Thyroid gland (tissue), 4 donors: ENCODE data around the gene ERF. TPM values are rescaled to one million over a fixed set of nuclear protein-coding genes. Genes with fewer than 3 reads are reported as not detected.

ENCODE experiments used
- DNase-seq, 2 donors: peaks; one replicate each; pipeline ENCODE4 v3.0.0-alpha.2; 2019
- H3K27ac ChIP-seq, 3 donors: fragments of 200-600 bp; sonication (generic); 1 replicate in 2 of 3; 2 replicates in 1 of 3; pipeline ENCODE4 v1.5.1; 2016 to 2019; ENCODE audit warnings: mild to moderate bottlenecking in 1 of 3, moderate library complexity in 1 of 3
- H3K27me3 ChIP-seq: fragments of 200-600 bp; sonication (generic); one replicate; pipeline ENCODE4 v1.5.1; 2019
- H3K36me3 ChIP-seq, 2 donors: fragments of 200-600 bp; sonication (generic); one replicate each; pipeline ENCODE4 v1.5.1; 2016 to 2019
- H3K4me1 ChIP-seq, 2 donors: fragments of 200-600 bp; sonication (generic); one replicate each; pipeline ENCODE4 v1.5.1; 2017 to 2019
- H3K4me3 ChIP-seq, 3 donors: fragments of 200-600 bp; sonication (generic); replicated peaks in 1 of 3; 1 replicate in 2 of 3; 2 replicates in 1 of 3; pipeline ENCODE4 v1.5.1; 2016; ENCODE audit warnings: mild to moderate bottlenecking in 1 of 3
- H3K9me3 ChIP-seq: fragments of 200-600 bp; sonication (generic); one replicate; pipeline ENCODE4 v1.5.1; 2017
- POLR2A ChIP-seq, 2 donors: fragments of 450-650 bp; IDR thresholded peaks; one replicate each; pipeline ENCODE4 v1.6.1; 2017; ENCODE audit warnings: antibody characterized with exemption in 2 of 2, mild to moderate bottlenecking in 2 of 2, moderate library complexity in 1 of 2
- WGBS, 2 donors: methylation state at CpG; one replicate each; pipeline ENCODE4 v1.1.5; 2017; 5-methylcytosine and 5-hydroxymethylcytosine counted together
- intact Hi-C: fragments of 100-400 bp; cut with DNase I; formaldehyde crosslinking; loops from one replicate; pipeline ENCODE4 v1.15.1; 2023
- total RNA-seq, 4 donors: library from RNA; depleted of rRNA; stranded (reverse); fragments of >200 nt; gene quantifications; one replicate each; pipeline ENCODE4 v1.2.3, GENCODE V29; 2016
- TF ChIP-seq, protein P1 (sequence below), 6 experiments: fragments of 200-600 bp in 3 of 6; fragments of 450-650 bp in 3 of 6; sonication (generic) in 3 of 6; IDR thresholded peaks; one replicate each; pipeline ENCODE4 v1.5.1; 2016 to 2019; ENCODE audit warnings: antibody characterized with exemption in 6 of 6, mild to moderate bottlenecking in 2 of 6, inconsistent platforms in 1 of 6, moderate library complexity in 1 of 6

The ERF gene
- total RNA-seq, 4 donors from 2014 or later, result 27.5 to 50.2 (median 39.2) TPM

DNA sequence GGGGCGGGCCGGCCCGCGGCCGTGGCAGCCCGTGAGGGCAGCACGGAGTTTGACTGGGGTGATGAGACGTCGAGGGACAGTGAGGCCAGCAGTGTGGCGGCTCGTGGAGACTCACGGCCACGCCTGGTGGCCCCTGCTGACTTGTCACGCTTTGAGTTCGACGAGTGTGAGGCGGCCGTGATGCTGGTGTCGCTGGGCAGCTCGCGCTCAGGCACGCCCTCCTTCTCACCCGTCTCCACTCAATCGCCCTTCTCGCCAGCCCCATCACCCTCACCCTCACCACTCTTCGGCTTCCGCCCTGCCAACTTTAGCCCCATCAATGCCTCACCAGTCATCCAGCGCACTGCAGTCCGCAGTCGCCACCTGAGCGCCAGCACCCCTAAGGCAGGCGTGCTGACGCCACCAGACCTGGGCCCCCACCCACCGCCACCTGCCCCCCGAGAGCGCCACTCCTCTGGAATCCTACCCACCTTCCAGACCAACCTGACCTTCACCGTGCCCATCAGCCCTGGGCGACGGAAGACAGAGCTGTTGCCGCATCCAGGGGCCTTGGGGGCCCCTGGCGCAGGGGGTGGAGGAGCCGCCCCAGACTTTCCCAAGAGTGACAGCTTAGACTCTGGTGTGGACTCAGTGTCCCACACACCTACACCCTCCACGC is 18.6 kb upstream of the ERF start:
- DNase-seq, result no peak

DNA sequence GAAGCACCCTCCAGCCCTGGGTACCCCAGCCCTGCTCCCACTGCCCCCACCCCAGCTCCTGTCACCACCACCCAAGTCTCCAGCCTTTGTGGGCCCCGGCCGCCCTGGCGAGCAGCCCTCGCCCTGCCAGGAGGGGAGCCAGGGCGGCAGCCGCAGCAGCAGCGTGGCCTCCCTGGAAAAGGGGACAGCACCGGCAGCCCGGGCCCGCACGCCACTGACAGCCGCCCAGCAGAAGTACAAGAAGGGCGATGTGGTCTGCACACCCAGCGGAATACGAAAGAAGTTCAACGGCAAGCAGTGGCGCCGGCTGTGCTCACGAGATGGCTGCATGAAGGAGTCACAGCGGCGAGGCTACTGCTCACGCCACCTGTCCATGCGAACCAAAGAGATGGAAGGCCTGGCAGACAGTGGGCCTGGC is 18.1 kb upstream of the ERF start:
- no peak for DNase-seq
- Histone ChIP-seq H3K4me1 (peaks cover 16 to 32% of the 10 kb centered on the region in 2 donors), H3K4me3 (no peak overlapping the region), H3K27me3 (no peaks in the 10 kb centered on the region), H3K9me3 (no peaks in the 10 kb centered on the region), H3K27ac (no peak overlapping the region), H3K36me3 (peaks cover 28 to 29% of the 10 kb centered on the region in 2 donors)
- 93 to 95% methylated on average over 17 to 23 of the region's 23 CpGs for WGBS, 2 donors
- TF ChIP-seq, protein P1, sequence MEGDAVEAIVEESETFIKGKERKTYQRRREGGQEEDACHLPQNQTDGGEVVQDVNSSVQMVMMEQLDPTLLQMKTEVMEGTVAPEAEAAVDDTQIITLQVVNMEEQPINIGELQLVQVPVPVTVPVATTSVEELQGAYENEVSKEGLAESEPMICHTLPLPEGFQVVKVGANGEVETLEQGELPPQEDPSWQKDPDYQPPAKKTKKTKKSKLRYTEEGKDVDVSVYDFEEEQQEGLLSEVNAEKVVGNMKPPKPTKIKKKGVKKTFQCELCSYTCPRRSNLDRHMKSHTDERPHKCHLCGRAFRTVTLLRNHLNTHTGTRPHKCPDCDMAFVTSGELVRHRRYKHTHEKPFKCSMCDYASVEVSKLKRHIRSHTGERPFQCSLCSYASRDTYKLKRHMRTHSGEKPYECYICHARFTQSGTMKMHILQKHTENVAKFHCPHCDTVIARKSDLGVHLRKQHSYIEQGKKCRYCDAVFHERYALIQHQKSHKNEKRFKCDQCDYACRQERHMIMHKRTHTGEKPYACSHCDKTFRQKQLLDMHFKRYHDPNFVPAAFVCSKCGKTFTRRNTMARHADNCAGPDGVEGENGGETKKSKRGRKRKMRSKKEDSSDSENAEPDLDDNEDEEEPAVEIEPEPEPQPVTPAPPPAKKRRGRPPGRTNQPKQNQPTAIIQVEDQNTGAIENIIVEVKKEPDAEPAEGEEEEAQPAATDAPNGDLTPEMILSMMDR (IDR thresholded peaks at IDR 0.05), result no peak
- no peak for TF ChIP-seq POLR2A (IDR thresholded peaks at IDR 0.05)
- intact Hi-C loops, result no loop called here

More for the DNA sequence above, 18.6 kb upstream of the ERF start:
- intact Hi-C loops, result no loop called here
- no peak for TF ChIP-seq POLR2A (IDR thresholded peaks at IDR 0.05)
- TF ChIP-seq, protein P1 (IDR thresholded peaks at IDR 0.05), result no peak
- no peaks in the 10 kb centered on the region for H3K9me3 ChIP-seq
- no peak overlapping the region for H3K4me3 ChIP-seq
- no peaks in the 10 kb centered on the region for H3K27me3 ChIP-seq
- no peak overlapping the region for H3K27ac ChIP-seq
- 94% methylated on average over 41 to 43 of the region's 43 CpGs for WGBS, 2 donors
- H3K4me1 ChIP-seq, result peaks cover 20 to 37% of the 10 kb centered on the region in 2 donors
- peaks cover 28 to 29% of the 10 kb centered on the region in 2 donors for H3K36me3 ChIP-seq

DNA sequence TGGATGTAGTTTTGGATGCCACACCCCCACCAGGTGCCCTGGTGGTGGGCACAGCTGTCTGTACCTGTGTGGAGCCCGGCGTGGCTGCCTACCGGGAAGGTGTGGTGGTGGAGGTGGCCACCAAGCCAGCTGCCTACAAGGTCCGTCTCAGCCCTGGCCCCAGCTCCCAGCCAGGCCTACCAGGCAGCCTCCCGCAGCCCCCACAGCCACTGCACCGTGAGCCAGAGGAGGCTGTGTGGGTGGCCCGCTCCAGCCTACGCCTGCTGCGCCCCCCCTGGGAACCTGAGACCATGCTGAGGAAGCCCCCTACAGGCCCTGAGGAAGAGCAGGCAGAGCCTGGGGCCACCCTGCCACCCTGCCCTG is 17.6 kb upstream of the ERF start:
- Histone ChIP-seq H3K4me1 (peaks cover 20 to 32% of the 10 kb centered on the region in 2 donors), H3K4me3 (no peak overlapping the region), H3K27ac (no peak overlapping the region), H3K27me3 (no peaks in the 10 kb centered on the region), H3K9me3 (no peaks in the 10 kb centered on the region), H3K36me3 (peaks cover 28 to 29% of the 10 kb centered on the region in 2 donors)
- DNase-seq, result no peak
- intact Hi-C loops, result no loop called here
- peak in 1 of 2 donors; percentile 2 for TF ChIP-seq POLR2A (IDR thresholded peaks at IDR 0.05)
- TF ChIP-seq, protein P1 (IDR thresholded peaks at IDR 0.05), result no peak
- WGBS, 2 donors, result 92% methylated on average over 4 of the region's 9 CpGs; no CpG with 5 or more reads in 1 of the 2 donors

DNA sequence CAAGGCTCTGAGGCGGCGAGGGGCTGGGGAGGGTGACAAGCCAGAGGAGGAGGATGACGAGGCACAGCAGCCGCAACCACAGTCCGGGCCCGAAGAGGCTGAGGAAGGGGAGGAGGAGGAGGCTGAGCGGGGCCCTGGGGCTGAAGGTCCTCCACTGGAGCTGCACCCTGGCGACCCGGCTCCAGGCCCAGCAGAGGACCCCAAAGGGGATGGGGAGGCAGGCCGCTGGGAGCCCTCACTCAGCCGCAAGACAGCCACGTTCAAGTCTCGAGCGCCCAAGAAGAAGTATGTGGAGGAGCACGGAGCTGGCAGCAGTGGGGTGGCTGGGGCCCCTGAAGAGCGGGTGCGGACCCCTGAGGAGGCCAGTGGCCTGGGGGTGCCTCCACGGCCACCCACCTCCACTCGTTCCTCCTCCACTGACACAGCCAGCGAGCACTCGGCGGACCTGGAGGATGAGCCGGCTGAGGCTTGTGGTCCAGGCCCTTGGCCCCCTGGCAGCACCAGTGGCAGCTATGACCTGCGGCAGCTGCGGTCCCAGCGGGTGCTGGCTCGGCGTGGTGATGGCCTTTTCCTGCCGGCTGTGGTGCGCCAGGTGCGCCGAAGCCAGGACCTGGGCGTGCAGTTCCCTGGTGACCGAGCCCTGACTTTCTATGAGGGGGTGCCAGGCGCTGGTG is 17.1 kb upstream of the ERF start:
- no peaks in the 10 kb centered on the region for H3K9me3 ChIP-seq
- no peak overlapping the region for H3K27ac ChIP-seq
- H3K4me1 ChIP-seq, result peaks cover 20 to 29% of the 10 kb centered on the region in 2 donors
- H3K36me3 ChIP-seq, result peaks cover 28 to 29% of the 10 kb centered on the region in 2 donors
- intact Hi-C loops, result no loop called here
- no peak overlapping the region for H3K4me3 ChIP-seq
- TF ChIP-seq POLR2A (IDR thresholded peaks at IDR 0.05), result no peak
- TF ChIP-seq, protein P1 (IDR thresholded peaks at IDR 0.05), result no peak
- no peaks in the 10 kb centered on the region for H3K27me3 ChIP-seq
- no peak for DNase-seq
- WGBS, 2 donors, result 93 to 94% methylated on average over 8 to 18 of the region's 35 CpGs

DNA sequence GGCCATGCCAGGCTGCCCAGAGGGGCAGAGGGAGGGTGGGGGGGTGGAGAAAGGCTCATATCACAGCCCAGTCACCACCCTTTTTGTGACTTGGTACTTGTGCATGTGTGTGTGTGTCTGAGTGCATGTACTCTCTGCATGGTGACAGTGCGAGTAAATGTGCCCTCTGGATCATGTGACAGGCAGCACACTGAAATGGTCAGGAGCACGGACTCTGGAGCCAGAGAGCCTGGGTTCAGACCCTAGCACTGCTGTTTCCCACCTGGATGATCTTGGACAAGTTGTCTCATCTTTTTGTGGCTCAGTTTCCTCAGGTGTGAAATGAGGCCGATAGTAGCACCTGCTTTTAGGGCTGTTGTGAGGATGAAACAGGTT is 16.1 kb upstream of the ERF start:
- H3K9me3 ChIP-seq, result no peaks in the 10 kb centered on the region
- peak; percentile 43 to 44 for DNase-seq
- peak overlapping the region in 1 of 3 donors; percentile 49 for H3K4me3 ChIP-seq
- H3K4me1 ChIP-seq, result peaks cover 20 to 29% of the 10 kb centered on the region in 2 donors
- no peak for TF ChIP-seq POLR2A (IDR thresholded peaks at IDR 0.05)
- TF ChIP-seq, protein P1 (IDR thresholded peaks at IDR 0.05), result no peak
- WGBS, 2 donors, result 42 to 49% methylated on average over 3 of the region's 3 CpGs
- peak overlapping the region in 2 of 3 donors; percentile 73 to 90 for H3K27ac ChIP-seq
- peaks cover 28 to 29% of the 10 kb centered on the region in 2 donors for H3K36me3 ChIP-seq
- H3K27me3 ChIP-seq, result no peaks in the 10 kb centered on the region
- intact Hi-C loops, result no loop called here
